Endodermal cell (in vitro differentiated cells): ENCODE results near the gene SMC4. TPM values are rescaled to one million over a fixed set of nuclear protein-coding genes. Genes with fewer than 3 reads are reported as not detected.

Experiments
- DNase-seq: peaks from one replicate; pipeline ENCODE4 v3.0.0-alpha.2; 2017
- H3K27ac ChIP-seq: 2 replicates; pipeline ENCODE4 v1.5.1; 2013; ENCODE audit warnings: mild to moderate bottlenecking, low read depth, low read length, moderate library complexity
- H3K27me3 ChIP-seq: 2 replicates; pipeline ENCODE4 v1.6.1; 2013; ENCODE audit warnings: mild to moderate bottlenecking, low read length, moderate library complexity; ENCODE audit not compliant: insufficient read depth, control insufficient read depth, poor library complexity, severe bottlenecking
- H3K36me3 ChIP-seq: 2 replicates; pipeline ENCODE4 v1.7.0; 2013; ENCODE audit warnings: mild to moderate bottlenecking, low read length, moderate library complexity; ENCODE audit not compliant: control insufficient read depth, insufficient read depth
- H3K4me1 ChIP-seq: one replicate; pipeline ENCODE4 v1.7.0; 2013; ENCODE audit warnings: low read length; ENCODE audit not compliant: control insufficient read depth, insufficient read depth
- H3K4me3 ChIP-seq: 2 replicates; pipeline ENCODE4 v1.5.1; 2013; ENCODE audit warnings: mild to moderate bottlenecking, low read length, moderate library complexity
- H3K9ac ChIP-seq: 2 replicates; pipeline ENCODE4 v1.6.1; 2013; ENCODE audit warnings: mild to moderate bottlenecking, low read length, moderate library complexity; ENCODE audit not compliant: poor library complexity, severe bottlenecking; ENCODE audit errors: extremely low read depth
- H3K9me3 ChIP-seq: 2 replicates; pipeline ENCODE4 v1.6.1; 2013; ENCODE audit warnings: mild to moderate bottlenecking, low read length, moderate library complexity; ENCODE audit not compliant: control insufficient read depth
- H3K27ac Mint-ChIP-seq: 2 replicates; pipeline ENCODE4 v1.8.0; 2020; ENCODE audit warnings: mixed read lengths
- H3K27me3 Mint-ChIP-seq: 2 replicates; pipeline ENCODE4 v1.8.0; 2021; ENCODE audit warnings: mild to moderate bottlenecking, mixed read lengths; ENCODE audit not compliant: insufficient read depth
- H3K36me3 Mint-ChIP-seq: 2 replicates; pipeline ENCODE4 v1.8.0; 2020; ENCODE audit warnings: low read depth, mixed read lengths
- H3K4me1 Mint-ChIP-seq: 2 replicates; pipeline ENCODE4 v1.8.0; 2020; ENCODE audit warnings: mixed read lengths
- H3K4me3 Mint-ChIP-seq: 2 replicates; pipeline ENCODE4 v1.8.0; 2020; ENCODE audit warnings: mild to moderate bottlenecking, moderate library complexity, mixed read lengths
- H3K9me3 Mint-ChIP-seq: 2 replicates; pipeline ENCODE4 v1.8.0; 2020; ENCODE audit warnings: mild to moderate bottlenecking, mixed read lengths
- CTCF ChIP-seq: fragments of 200-600 bp; sonication (generic); conservative IDR thresholded peaks from 2 replicates; pipeline ENCODE4 v1.5.0; 2021; ENCODE audit warnings: antibody characterized with exemption, mild to moderate bottlenecking
- WGBS, 2 experiments: methylation state at CpG; one replicate each; pipeline versions ENCODE4 v1.1.5 to v1.1.7; 2013; ENCODE audit warnings: missing lambda C conversion rate in 2 of 2, mixed read lengths in 1 of 2; ENCODE audit not compliant: insufficient coverage in 1 of 2, insufficient read length in 1 of 2; 5-methylcytosine and 5-hydroxymethylcytosine counted together
- total RNA-seq, 2 donors: library from RNA; stranded (reverse); fragmentation: NEBNext Ultra II Directional in 1 of 2; extraction: Animal tissue kit (Norgen Biotek cat#: 25700) in 1 of 2; gene quantifications; 2 replicates in 1 of 2; 3 replicates in 1 of 2; pipeline ENCODE4 v1.2.1, GENCODE V29; 2021

Gene SMC4
- total RNA-seq, 2 donors from 2014 or later = 97.5 to 139 TPM

DNA sequence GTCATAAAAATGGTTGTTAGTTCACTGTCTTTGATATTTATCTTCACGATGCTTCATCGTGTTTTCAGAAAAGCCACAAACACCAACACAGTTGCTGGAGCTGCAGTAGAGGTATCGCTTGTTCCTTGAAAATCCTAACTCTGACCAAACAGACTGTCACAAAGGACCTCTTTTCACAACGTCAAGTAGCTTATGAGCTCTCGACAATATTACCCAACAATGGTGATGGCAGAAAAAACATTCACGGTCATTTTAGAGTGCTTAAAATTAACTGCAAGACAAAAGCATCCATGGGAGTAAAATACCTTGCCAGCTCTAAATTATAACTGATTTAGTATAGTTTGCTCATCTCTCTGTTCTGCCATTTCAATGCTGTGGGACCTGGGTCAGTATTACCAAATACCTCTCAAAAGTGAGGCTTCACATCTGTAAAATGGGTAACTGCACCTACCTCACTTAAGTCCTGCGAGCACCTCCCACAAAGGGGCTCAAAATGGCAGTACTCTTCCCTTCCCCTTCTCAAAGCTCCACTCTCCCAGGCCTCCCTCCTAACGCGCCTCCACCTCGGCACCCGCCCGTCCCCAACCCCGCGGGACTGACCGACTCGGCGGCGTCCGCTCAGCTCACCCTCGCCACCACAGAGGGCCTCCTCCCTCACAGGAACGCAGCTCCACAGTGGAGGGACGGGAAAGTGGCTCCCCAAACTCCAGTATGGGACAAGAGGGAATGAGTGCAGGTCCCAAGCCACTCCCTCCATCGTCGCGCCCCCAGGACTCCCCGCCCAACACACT is 49.6 kb downstream of the SMC4 start:
- H3K36me3 Mint-ChIP-seq = peaks cover 25% of the 10 kb centered on the region
- peak overlapping the region; percentile 84 for H3K9ac ChIP-seq
- WGBS, 2 experiments = 1% methylated on average over 12 to 26 of the region's 26 CpGs

GRCh38 chr3:160449636-160450598 is 50.5 kb downstream of the SMC4 start, which contains the start of gene TRIM59:
TSS of gene TRIM59 (minus strand) at chr3:160449786. CDS start at chr3:160439183, 10,603 bp downstream.
- H3K4me1 ChIP-seq = no peaks in the 10 kb centered on the region
- Mint-ChIP-seq H3K4me3 (peak within 1 kb of the TSS; percentile 97), H3K27ac (peak within 1 kb of the TSS; percentile 97), H3K27me3 (peaks cover 41% of the 10 kb centered on the region), H3K36me3 (peaks cover 19% of the 10 kb centered on the region), H3K4me1 (peaks cover 6% of the 10 kb centered on the region), H3K9me3 (peaks cover 3% of the 10 kb centered on the region)
- WGBS, 2 experiments = 1 to 3% methylated on average over 61 to 71 of the region's 71 CpGs
- peak; percentile 99 for DNase-seq
- peaks cover 24% of the 10 kb centered on the region for H3K27me3 ChIP-seq
- H3K9me3 ChIP-seq = peaks cover 11% of the 10 kb centered on the region
- H3K36me3 ChIP-seq = peaks cover 27% of the 10 kb centered on the region
- TF ChIP-seq CTCF = no peak
- H3K9ac ChIP-seq = peak within 1 kb of the TSS; percentile 84
- H3K4me3 ChIP-seq = peak within 1 kb of the TSS; percentile 100
- H3K27ac ChIP-seq = peak within 1 kb of the TSS; percentile 93

More for the DNA sequence above, 49.6 kb downstream of the SMC4 start:
- H3K27ac ChIP-seq = peak overlapping the region; percentile 93
- no peak for DNase-seq
- H3K27me3 Mint-ChIP-seq = peaks cover 34% of the 10 kb centered on the region
- peak overlapping the region; percentile 100 for H3K4me3 ChIP-seq
- TF ChIP-seq CTCF = no peak
- H3K9me3 ChIP-seq = peaks cover 20% of the 10 kb centered on the region
- H3K27ac Mint-ChIP-seq = peak overlapping the region; percentile 97
- peak overlapping the region; percentile 97 for H3K4me3 Mint-ChIP-seq
- H3K4me1 Mint-ChIP-seq = peaks cover 6% of the 10 kb centered on the region
- no peaks in the 10 kb centered on the region for H3K4me1 ChIP-seq
- peaks cover 35% of the 10 kb centered on the region for H3K36me3 ChIP-seq
- peaks cover 16% of the 10 kb centered on the region for H3K27me3 ChIP-seq
- H3K9me3 Mint-ChIP-seq = peaks cover 8% of the 10 kb centered on the region

- DNase-seq = no peak
- Mint-ChIP-seq H3K4me3 (peak overlapping the region; percentile 97), H3K36me3 (peaks cover 9% of the 10 kb centered on the region), H3K4me1 (peaks cover 8% of the 10 kb centered on the region), H3K9me3 (peaks cover 3% of the 10 kb centered on the region), H3K27ac (peak overlapping the region; percentile 97), H3K27me3 (peaks cover 49% of the 10 kb centered on the region)
- peaks cover 18% of the 10 kb centered on the region for H3K36me3 ChIP-seq
- WGBS, 2 experiments = 74% methylated on average over 3 of the region's 3 CpGs; no CpG with 5 or more reads in 1 of the 2 experiments
- H3K4me3 ChIP-seq = peak overlapping the region; percentile 100
- peaks cover 30% of the 10 kb centered on the region for H3K27me3 ChIP-seq
- H3K9me3 ChIP-seq = peaks cover 4% of the 10 kb centered on the region
- no peak for TF ChIP-seq CTCF
- H3K4me1 ChIP-seq = no peaks in the 10 kb centered on the region
- no peak overlapping the region for H3K27ac ChIP-seq
- H3K9ac ChIP-seq = peak overlapping the region; percentile 84
These were observed 51.4 kb downstream of the SMC4 start for GRCh38 chr3:160450846-160451245.
